ENCODE data around the gene TMEM165.

Gene TMEM165

DNA sequence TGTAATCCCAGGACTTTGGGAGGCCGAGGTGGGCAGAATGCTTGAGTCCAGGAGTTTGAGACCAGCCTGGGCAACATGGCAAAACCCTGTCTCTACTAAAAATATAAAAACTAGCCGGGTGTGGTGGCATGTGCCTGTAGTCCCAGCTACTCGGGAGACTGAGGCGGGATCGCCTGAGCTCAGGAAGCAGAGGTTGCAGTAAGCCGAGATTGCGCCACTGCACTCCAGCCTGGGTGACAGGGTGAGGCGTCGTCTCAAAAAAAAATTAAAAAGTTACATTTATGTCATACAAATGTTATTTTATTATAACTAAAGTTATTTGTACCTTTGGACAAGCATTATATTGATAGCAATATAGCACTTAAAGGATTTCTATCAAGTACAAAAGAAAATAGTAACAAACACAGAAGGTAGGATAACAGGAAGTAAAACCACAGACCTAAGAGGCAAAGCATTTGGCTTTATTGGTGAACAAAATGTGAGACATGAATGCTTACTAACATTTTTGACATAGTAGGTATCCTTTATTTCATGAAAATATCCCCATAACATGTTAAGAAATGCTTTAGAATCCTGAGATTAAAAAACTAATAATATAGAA, 51.5 kb downstream of the TMEM165 start:
- DNase-seq (ENCODE audit: extremely low read depth in 1 of 2, low read depth in 1 of 2) = no peak

DNA sequence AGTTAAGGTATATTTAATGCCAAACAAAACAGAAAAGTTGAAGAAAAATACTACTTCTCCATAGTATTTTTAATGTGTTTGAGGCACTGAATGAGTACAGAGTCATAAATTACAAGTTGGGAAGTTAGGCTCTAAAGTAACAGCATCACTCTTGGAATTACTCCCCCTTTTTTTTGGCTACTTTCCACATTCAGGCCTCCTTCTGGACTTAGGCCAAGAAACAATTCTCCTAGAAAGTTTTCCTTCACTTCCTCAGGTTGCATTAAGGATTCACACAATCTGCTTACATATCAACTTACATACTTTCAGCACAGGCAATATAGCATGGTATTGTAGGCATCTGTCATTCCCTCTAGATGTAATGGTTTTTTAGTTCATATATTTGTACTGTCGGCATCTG, 52.1 kb downstream of the TMEM165 start:
- DNase-seq (ENCODE audit: extremely low read depth in 1 of 2, low read depth in 1 of 2) = no peak

DNA sequence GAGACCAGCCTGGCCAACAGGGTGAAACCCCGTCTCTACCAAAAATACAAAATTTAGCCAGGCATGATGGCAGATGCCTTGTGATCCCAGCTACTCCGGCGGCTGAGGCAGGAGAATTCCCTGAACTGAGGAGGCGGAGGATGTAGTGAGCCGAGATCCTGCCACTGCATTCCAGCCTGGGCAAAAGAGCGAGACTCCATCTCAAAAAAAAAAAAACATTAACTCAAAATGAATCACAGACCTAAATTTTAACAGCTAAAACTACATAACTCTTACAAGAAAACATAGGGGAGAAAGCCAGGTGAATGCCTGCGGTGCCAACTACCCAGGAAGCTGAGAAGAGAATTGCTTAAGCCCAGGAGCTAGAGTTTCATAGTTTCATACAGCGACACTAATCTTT, 54.8 kb downstream of the TMEM165 start:
- no peak for DNase-seq (ENCODE audit: extremely low read depth in 1 of 2, low read depth in 1 of 2)

DNA sequence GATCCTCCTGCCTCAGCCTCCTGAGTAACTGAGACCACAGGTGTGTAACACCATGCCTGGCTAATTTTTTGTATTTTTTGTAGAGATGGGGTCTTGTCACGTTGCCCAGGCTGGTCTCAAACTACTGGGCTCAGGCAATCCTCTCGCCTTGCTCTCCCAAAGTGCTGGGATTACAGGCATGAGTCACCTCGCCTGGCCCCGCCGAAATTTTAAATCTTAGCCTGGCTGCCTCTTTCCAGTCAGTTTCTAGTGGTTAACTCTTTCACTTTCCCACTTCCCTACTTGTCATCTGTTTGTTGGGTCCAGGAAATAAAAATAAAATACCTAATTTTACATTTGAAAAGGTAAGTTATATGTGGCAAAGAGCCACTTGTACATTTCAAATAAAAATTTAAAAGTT, 62.4 kb downstream of the TMEM165 start:
- no peak for DNase-seq (ENCODE audit: extremely low read depth in 1 of 2, low read depth in 1 of 2)

DNA sequence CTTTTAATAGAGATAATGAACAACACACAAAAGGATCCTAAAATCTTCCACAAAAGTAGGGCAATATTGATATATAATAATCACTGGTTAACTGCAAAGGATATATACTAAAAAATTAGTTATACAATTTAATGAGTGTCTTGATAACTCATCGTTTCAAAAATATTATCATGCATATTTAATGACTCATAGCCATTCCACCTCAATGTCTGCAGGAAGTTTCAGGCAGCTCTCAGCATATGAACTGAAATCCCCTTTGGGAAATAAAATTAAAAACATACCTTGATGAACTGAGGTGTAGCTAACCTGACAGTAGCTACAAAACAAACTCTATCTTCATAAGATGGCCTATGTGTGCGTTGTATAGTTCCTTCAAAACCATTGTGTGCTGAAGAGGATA, 62.9 kb downstream of the TMEM165 start:
- no peak for DNase-seq (ENCODE audit: extremely low read depth in 1 of 2, low read depth in 1 of 2)

DNA sequence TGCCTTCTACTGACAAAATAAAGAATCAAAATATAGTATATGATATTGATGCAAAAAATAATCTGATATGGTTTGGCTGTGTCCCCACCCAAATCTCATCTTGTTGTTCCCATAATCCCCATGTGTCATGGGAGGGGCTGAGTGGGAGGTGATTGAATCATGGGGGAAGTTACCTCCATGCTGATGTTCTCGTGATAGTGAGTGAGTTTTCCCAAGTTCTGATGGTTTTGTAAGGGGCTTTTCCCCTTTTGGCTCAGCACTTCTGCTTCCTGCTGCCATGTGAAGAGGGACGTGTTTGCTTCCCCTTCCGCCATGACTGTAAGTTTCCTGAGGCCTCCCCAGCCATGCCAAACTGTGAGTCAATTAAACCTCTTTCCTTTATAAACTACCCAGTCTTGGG, 70.2 kb downstream of the TMEM165 start:
- DNase-seq (ENCODE audit: extremely low read depth in 1 of 2, low read depth in 1 of 2) = no peak

DNA sequence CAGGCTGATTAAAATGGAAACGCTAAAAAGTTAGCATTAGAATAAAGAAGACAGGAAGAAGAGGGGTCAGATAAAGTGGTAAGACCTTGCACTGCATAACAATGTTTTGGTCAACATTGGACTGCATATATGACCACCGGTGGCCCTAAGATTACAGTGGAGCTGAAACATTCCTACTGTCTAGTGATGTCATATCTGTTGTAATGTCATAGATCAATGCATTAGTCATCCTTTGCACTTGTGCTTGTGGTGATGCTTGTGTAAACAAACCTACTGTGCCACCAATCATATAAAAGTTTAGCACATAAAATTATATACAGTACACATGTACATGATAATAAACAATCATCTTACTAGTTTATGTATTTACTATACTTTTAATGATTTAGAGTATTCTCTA, 73.0 kb downstream of the TMEM165 start:
- DNase-seq (ENCODE audit: extremely low read depth in 1 of 2, low read depth in 1 of 2) = no peak

DNA sequence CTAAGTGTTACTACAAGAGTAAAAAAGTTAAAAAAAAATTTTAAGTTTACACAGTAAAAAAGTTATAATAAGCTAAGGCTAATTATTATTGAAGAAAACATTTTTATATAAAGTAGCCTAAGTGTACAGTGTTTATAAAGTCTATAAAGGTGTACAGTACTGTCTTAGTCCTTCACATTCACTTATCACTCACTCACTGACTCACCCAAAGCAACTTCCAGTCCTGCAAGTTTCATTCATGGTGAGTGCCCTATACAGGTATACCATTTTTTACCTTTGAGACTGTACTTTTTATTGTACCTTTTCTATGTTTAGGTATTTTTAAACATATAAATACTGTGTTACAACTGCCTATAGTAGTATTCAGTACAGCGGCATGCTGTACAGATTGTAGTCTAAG, 74.2 kb downstream of the TMEM165 start:
- DNase-seq (ENCODE audit: extremely low read depth in 1 of 2, low read depth in 1 of 2) = no peak

Measured in activated CD8-positive, alpha-beta memory T cell treated with anti-CD3 and anti-CD28 coated beads for 1 hour (primary cell).